Endothelial cell of umbilical vein (primary cell): ENCODE data around the gene CIP2A. TPM values are rescaled to one million over a fixed set of nuclear protein-coding genes. Genes with fewer than 3 reads are reported as not detected.

Experiments used
- BruUV-seq: library from RNA; stranded (reverse); fragments of 400-500 nt; replicated peaks from 2 replicates; lab custom pipeline; 2021; lab: Mats Ljungman, UMichigan
- CTCF ChIA-PET: fragments of 300-600, 350-600 bp; sonication (Branson Sonifier 250); formaldehyde crosslinking; loops from one replicate; lab custom pipeline; 2021; ENCODE audit warnings: antibody characterized with exemption, inconsistent platforms; lab: Charles Lee
- POLR2A ChIA-PET: fragments of 300-600, 350-600 bp; sonication (Branson Sonifier 250); formaldehyde crosslinking; loops from one replicate; lab custom pipeline; 2021; ENCODE audit warnings: antibody characterized with exemption, inconsistent platforms; lab: Charles Lee
- DNase-seq: peaks from one replicate; pipeline ENCODE4 v3.0.0-alpha.2; 2011; ENCODE audit warnings: low read depth, low spot score
- FAIRE-seq: peaks from 2 replicates; lab custom pipeline; 2011; peaks lifted over from hg19 to GRCh38; lab: Jason Lieb, UNC
- H2AFZ ChIP-seq: 2 replicates; pipeline ENCODE4 v1.6.0; 2012; ENCODE audit warnings: low read depth, low read length, control low read depth, inconsistent platforms
- H3K27ac ChIP-seq: 2 replicates; pipeline ENCODE4 v1.5.1; 2011; ENCODE audit warnings: low read depth, mild to moderate bottlenecking, control low read depth, low read length, moderate library complexity; ENCODE audit not compliant: insufficient read depth
- H3K27me3 ChIP-seq, 2 experiments: 2 replicates each; pipeline versions ENCODE4 v1.6.0 to v1.6.1; 2011; ENCODE audit warnings: low read length in 2 of 2, mixed read lengths in 1 of 2; ENCODE audit not compliant: control insufficient read depth in 2 of 2, insufficient read depth in 2 of 2
- H3K36me3 ChIP-seq, 2 experiments: 2 replicates in 1 of 2; 3 replicates in 1 of 2; pipeline ENCODE4 v1.5.1; 2011; ENCODE audit warnings: low read length in 2 of 2, mild to moderate bottlenecking in 1 of 2, moderate library complexity in 1 of 2; ENCODE audit not compliant: control insufficient read depth in 2 of 2, insufficient read depth in 2 of 2; ENCODE audit errors: extremely low read depth in 1 of 2
- H3K4me1 ChIP-seq: 3 replicates; pipeline ENCODE4 v1.5.1; 2011; ENCODE audit warnings: mild to moderate bottlenecking, low read length; ENCODE audit not compliant: control insufficient read depth, insufficient read depth; ENCODE audit errors: extremely low read depth
- H3K4me2 ChIP-seq: 2 replicates; pipeline ENCODE4 v1.6.1; 2011; ENCODE audit warnings: low read length, control low read depth, mixed read lengths; ENCODE audit not compliant: insufficient read depth
- H3K4me3 ChIP-seq, 3 experiments: fragments of 200-600 bp in 1 of 3; sonication (generic), shearing (Covaris generic) in 1 of 3; replicated peaks in 1 of 3; 2 replicates each; pipeline ENCODE4 v1.5.1; 2011 to 2016; ENCODE audit warnings: control low read depth in 3 of 3, low read length in 3 of 3, mild to moderate bottlenecking in 2 of 3, inconsistent platforms in 1 of 3, low read depth in 1 of 3, moderate library complexity in 1 of 3; ENCODE audit not compliant: insufficient read depth in 1 of 3
- H3K79me2 ChIP-seq: 2 replicates; pipeline ENCODE4 v1.6.0; 2012; ENCODE audit warnings: low read length, inconsistent platforms; ENCODE audit not compliant: control insufficient read depth, insufficient read depth
- H3K9ac ChIP-seq: replicated peaks from 2 replicates; pipeline ENCODE3; 2011; ENCODE audit warnings: low read length, control low read depth; ENCODE audit not compliant: insufficient read depth; ENCODE audit errors: extremely low read depth
- H3K9me1 ChIP-seq: replicated peaks from 3 replicates; pipeline ENCODE4 v1.6.0; 2011; ENCODE audit warnings: mild to moderate bottlenecking, low read length; ENCODE audit not compliant: control insufficient read depth, insufficient read depth; ENCODE audit errors: extremely low read depth
- H3K9me3 ChIP-seq: replicated peaks from 2 replicates; pipeline ENCODE4 v1.5.1; 2012; ENCODE audit warnings: low read length, inconsistent platforms; ENCODE audit not compliant: control insufficient read depth, insufficient read depth
- H4K20me1 ChIP-seq: replicated peaks from 2 replicates; pipeline ENCODE3; 2011; ENCODE audit warnings: mild to moderate bottlenecking, low read length; ENCODE audit not compliant: control insufficient read depth, insufficient read depth; ENCODE audit errors: extremely low read depth
- CTCF ChIP-seq, 2 donors: IDR thresholded peaks; 1 replicate in 1 of 2; 2 replicates in 1 of 2; pipeline ENCODE4 v1.5.1; 2011; ENCODE audit warnings: low read length in 2 of 2, mild to moderate bottlenecking in 2 of 2, moderate library complexity in 2 of 2, control low read depth in 1 of 2, inconsistent platforms in 1 of 2, low read depth in 1 of 2; ENCODE audit not compliant: insufficient read depth in 1 of 2; ENCODE audit errors: extremely low read depth in 1 of 2
- EZH2 ChIP-seq: IDR thresholded peaks from 2 replicates; pipeline ENCODE4 v1.6.1; 2012; ENCODE audit warnings: borderline replicate concordance, low read depth, mild to moderate bottlenecking, moderate library complexity, low read length, inconsistent platforms; ENCODE audit not compliant: severe bottlenecking
- GATA2 ChIP-seq: IDR thresholded peaks from 2 replicates; pipeline ENCODE4 v1.7.0; 2011; ENCODE audit warnings: low read depth, mild to moderate bottlenecking, moderate library complexity, mixed read lengths, low read length; ENCODE audit not compliant: insufficient read length, insufficient read depth
- JUN ChIP-seq: IDR thresholded peaks from 2 replicates; pipeline ENCODE4 v1.6.1; 2011; ENCODE audit warnings: borderline replicate concordance, low read depth; ENCODE audit not compliant: insufficient read length, insufficient read depth
- MYC ChIP-seq: IDR thresholded peaks from one replicate; pipeline ENCODE4 v1.6.1; 2011; ENCODE audit warnings: mild to moderate bottlenecking, low read depth, low read length
- POLR2A ChIP-seq: IDR thresholded peaks from 2 replicates; pipeline ENCODE4 v1.6.1; 2012; ENCODE audit warnings: low read depth, mild to moderate bottlenecking, control low read depth, low read length
- POLR2AphosphoS5 ChIP-seq: IDR thresholded peaks from 2 replicates; pipeline ENCODE4 v1.6.1; 2012; ENCODE audit warnings: low read depth, mild to moderate bottlenecking, control low read depth, low read length, moderate library complexity; ENCODE audit not compliant: insufficient read depth
- dilution Hi-C: fragments of 300-500 bp; cut with MboI; formaldehyde crosslinking; loops from one replicate; pipeline ENCODE4 v1.15.0; 2019; ENCODE audit warnings: low sequenced_read_pairs; ENCODE audit not compliant: extremely low pct_ligation_motif_present
- intact Hi-C: fragments of 100-400 bp; cut with micrococcal nuclease; formaldehyde crosslinking; loops from one replicate; pipeline ENCODE4 v1.10.0; 2022
- polyA plus RNA-seq, 4 experiments: library from polyadenylated mRNA; depleted of rRNA in 3 of 4; stranded (reverse) in 3 of 4; unstranded in 1 of 4; fragments of >200 nt; gene quantifications; 2 replicates each; pipeline versions ENCODE4 v1.2.1 to v1.2.3, GENCODE V29; 2011 to 2012; ENCODE audit warnings: missing spikeins in 1 of 4
- total RNA-seq: library from RNA; stranded (reverse); gene quantifications from 2 replicates; pipeline ENCODE4 v1.2.3, GENCODE V29; 2021
- TF ChIP-seq, protein P1 (sequence below): IDR thresholded peaks from 2 replicates; pipeline ENCODE4 v1.6.1; 2011; ENCODE audit not compliant: insufficient read depth, insufficient read length

The CIP2A gene
- total and polyA plus RNA-seq, 2 donors (not counting 3 experiments of a cell fraction or from before 2014, with no cell fraction given): 9.4 to 33.7 TPM

GRCh38 chr3:108548886-108549285 lies 40.4 kb downstream of the CIP2A start:
- no TSS peak for BruUV-seq
- dilution Hi-C loops: no loop called here
- Histone ChIP-seq H3K4me2 (peak overlapping the region; percentile 12), H3K4me1 (peaks cover 12% of the 10 kb centered on the region), H4K20me1 (no peaks in the 10 kb centered on the region), H3K36me3 (peaks cover 0 to 3% of the 10 kb centered on the region in 2 experiments), H3K27ac (peak overlapping the region; percentile 32), H3K9ac (no peak overlapping the region), H3K9me3 (no peaks in the 10 kb centered on the region), H2AFZ (no peak overlapping the region), H3K79me2 (no peaks in the 10 kb centered on the region), H3K9me1 (no peaks in the 10 kb centered on the region), H3K4me3 (no peak overlapping the region), H3K27me3 (no peaks in the 10 kb centered on the region)
- FAIRE-seq: no peak
- no peak for TF ChIP-seq POLR2AphosphoS5
- TF ChIP-seq MYC: no peak
- TF ChIP-seq GATA2: no peak
- no peak for TF ChIP-seq EZH2
- TF ChIP-seq JUN: no peak
- no peak for TF ChIP-seq CTCF (IDR thresholded peaks at IDR 0.05; ENCODE audit: extremely low read depth in 1 of 2, insufficient read depth in 1 of 2, low read depth in 1 of 2, low read length in 2 of 2)
- TF ChIP-seq POLR2A: no peak
- TF ChIP-seq, protein P1, sequence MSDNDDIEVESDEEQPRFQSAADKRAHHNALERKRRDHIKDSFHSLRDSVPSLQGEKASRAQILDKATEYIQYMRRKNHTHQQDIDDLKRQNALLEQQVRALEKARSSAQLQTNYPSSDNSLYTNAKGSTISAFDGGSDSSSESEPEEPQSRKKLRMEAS: no peak
- CTCF ChIA-PET: no interaction called here
- DNase-seq: no peak
- intact Hi-C loops: no loop called here
- POLR2A ChIA-PET: no interaction called here
